ENCODE results near the gene PIK3C3.

- TF ChIP-seq, protein P1, sequence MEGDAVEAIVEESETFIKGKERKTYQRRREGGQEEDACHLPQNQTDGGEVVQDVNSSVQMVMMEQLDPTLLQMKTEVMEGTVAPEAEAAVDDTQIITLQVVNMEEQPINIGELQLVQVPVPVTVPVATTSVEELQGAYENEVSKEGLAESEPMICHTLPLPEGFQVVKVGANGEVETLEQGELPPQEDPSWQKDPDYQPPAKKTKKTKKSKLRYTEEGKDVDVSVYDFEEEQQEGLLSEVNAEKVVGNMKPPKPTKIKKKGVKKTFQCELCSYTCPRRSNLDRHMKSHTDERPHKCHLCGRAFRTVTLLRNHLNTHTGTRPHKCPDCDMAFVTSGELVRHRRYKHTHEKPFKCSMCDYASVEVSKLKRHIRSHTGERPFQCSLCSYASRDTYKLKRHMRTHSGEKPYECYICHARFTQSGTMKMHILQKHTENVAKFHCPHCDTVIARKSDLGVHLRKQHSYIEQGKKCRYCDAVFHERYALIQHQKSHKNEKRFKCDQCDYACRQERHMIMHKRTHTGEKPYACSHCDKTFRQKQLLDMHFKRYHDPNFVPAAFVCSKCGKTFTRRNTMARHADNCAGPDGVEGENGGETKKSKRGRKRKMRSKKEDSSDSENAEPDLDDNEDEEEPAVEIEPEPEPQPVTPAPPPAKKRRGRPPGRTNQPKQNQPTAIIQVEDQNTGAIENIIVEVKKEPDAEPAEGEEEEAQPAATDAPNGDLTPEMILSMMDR (IDR thresholded peaks at IDR 0.05), result no peak
- TF ChIP-seq POLR2A (IDR thresholded peaks at IDR 0.05), result no peak
Observed at GRCh38 chr18:42126586-42126985, 171.6 kb downstream of the PIK3C3 start.
